Activated CD8-positive, alpha-beta memory T cell treated with anti-CD3 and anti-CD28 coated beads, Interleukin-2, amount 10 ng/mL, durations not matched to agents 7 days and 5 days (primary cell): ENCODE results near the gene IFNG. TPM values are rescaled to one million over a fixed set of nuclear protein-coding genes. Genes with fewer than 3 reads are reported as not detected.

ENCODE experiments used
- ATAC-seq: fragments of 150-1000 bp; cut with Tn5 transposase; one replicate; pipeline ENCODE4 v1.10.0; 2021; ENCODE audit warnings: moderate library complexity
- CTCF ChIA-PET: fragments of 350-600 bp; sonication (Branson Sonifier 250); formaldehyde crosslinking; loops from one replicate; lab custom pipeline; 2021; ENCODE audit warnings: antibody characterized with exemption; lab: Charles Lee
- DNase-seq: peaks from one replicate; pipeline ENCODE4 v3.0.0-alpha.2; 2020
- H3K27ac Mint-ChIP-seq: one replicate; pipeline ENCODE4 v1.8.0; 2021; ENCODE audit warnings: mild to moderate bottlenecking, mixed read lengths
- H3K27me3 Mint-ChIP-seq: one replicate; pipeline ENCODE4 v1.8.0; 2021; ENCODE audit warnings: mixed read lengths
- H3K36me3 Mint-ChIP-seq: one replicate; pipeline ENCODE4 v1.8.0; 2021; ENCODE audit warnings: mild to moderate bottlenecking, mixed read lengths
- H3K4me1 Mint-ChIP-seq: one replicate; pipeline ENCODE4 v1.8.0; 2021; ENCODE audit warnings: mixed read lengths
- H3K4me3 Mint-ChIP-seq: one replicate; pipeline ENCODE4 v1.8.0; 2021; ENCODE audit warnings: mild to moderate bottlenecking, moderate library complexity, mixed read lengths
- H3K9me3 Mint-ChIP-seq: one replicate; pipeline ENCODE4 v1.8.0; 2022; ENCODE audit warnings: low read depth, mixed read lengths
- total RNA-seq, 2 experiments: library from RNA; stranded (reverse); gene quantifications; one replicate each; pipeline ENCODE4 v1.2.3, GENCODE V29; 2021

The IFNG gene
- total RNA-seq, 2 experiments from 2014 or later: 25.7 to 117 TPM

DNA sequence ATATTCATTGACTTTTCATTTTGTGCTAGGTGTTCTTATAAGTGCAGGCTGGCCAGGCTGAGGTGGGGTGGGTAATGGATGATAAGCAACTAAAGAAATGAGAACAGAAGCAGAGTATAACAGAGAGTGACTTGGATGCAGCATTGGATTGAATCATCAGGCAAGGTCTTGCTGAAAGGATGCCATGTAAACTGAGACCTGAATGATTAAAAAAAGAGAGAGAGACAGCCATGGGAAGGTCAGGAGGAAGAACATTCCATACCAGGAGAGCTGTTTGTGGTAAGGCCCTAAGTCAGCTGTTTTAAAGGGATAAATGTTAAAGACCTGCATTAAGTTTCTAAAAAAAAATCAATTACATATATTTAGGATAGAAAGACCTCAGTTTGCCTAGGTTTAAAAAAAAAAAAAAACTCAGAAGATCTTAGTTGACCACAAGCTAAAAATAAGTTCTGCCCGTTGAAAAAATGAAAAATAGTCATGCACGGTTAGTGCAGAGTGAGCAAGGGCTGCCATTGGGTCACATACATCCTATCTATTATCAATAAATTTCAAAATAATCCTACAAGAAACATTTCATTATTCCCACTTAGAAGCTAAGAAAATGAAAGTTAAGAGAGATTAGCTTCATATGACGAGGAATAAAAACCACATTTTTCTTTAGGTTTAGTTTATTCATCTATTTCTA, 37.2 kb downstream of the IFNG start:
- Mint-ChIP-seq H3K27me3 (no peaks in the 10 kb centered on the region), H3K9me3 (peaks cover 5% of the 10 kb centered on the region), H3K4me3 (no peak overlapping the region), H3K4me1 (peaks cover 20% of the 10 kb centered on the region), H3K36me3 (peaks cover 25% of the 10 kb centered on the region), H3K27ac (no peak overlapping the region)
- ATAC-seq (no peak), DNase-seq (no peak)
- CTCF ChIA-PET: interaction anchor here (0.6 to 12.2 kb wide), 7 partner anchors 14 to 110 kb away, joined by 3 to 207 read pairs (median 3); partner anchors contain the start of gene IFNG

DNA sequence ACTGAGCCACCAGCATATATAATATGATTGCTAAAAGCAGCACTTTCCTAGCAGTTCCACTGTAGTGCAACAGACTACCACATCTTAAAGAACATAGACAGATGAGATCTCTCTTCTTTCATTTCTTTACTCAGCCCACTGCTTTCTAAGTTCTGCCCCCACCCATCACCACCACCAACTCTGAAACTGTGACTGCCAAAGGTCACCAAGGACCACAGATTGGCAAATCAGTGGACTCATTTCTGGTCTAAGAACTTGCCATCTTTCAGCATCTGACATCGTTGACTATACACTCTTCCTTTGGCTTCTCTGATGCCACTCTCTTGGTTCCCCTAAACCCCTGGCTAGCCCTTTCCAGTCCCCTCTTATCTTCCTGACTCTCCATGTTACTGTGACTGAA, 38.4 kb downstream of the IFNG start:
- Mint-ChIP-seq H3K4me1 (peaks cover 31% of the 10 kb centered on the region), H3K9me3 (peaks cover 6% of the 10 kb centered on the region), H3K4me3 (no peak overlapping the region), H3K27ac (no peak overlapping the region), H3K27me3 (no peaks in the 10 kb centered on the region), H3K36me3 (peaks cover 26% of the 10 kb centered on the region)
- CTCF ChIA-PET: interaction anchor here (0.9 to 12.2 kb wide), 10 partner anchors 11 to 84 kb away, joined by 3 to 207 read pairs (median 7); partner anchors contain the start of gene IFNG
- ATAC-seq: no peak
- DNase-seq: peak; percentile 60

DNA sequence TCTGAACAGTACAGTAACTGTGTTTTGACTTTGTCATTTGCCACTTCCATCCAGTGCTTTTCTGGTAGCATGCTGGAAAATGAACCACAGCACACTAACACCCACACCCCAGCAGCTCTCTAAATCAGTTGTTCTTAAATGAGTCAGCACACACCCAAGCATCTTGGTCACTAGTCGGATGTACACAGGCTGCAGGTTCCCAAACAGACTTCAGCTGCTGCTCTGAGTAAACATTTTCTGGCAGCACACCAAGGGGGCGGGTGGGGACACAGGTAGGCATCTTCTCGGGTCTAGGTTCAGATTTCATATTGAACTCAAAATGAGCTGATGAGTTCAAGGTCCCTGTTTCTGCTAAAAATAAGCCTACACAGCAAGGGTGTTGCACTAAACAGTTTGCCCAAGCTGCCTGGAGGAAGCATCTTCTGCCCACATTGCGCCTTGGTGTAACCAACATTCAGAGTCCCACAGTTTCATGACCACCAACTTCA, 39.8 kb downstream of the IFNG start:
- Mint-ChIP-seq H3K27ac (no peak overlapping the region), H3K36me3 (peaks cover 20% of the 10 kb centered on the region), H3K27me3 (no peaks in the 10 kb centered on the region), H3K4me1 (peaks cover 35% of the 10 kb centered on the region), H3K9me3 (peaks cover 2% of the 10 kb centered on the region), H3K4me3 (peak overlapping the region; percentile 54)
- peak; percentile 86 for ATAC-seq
- CTCF ChIA-PET: interaction anchor here (0.7 to 12.2 kb wide), 20 partner anchors 10 to 851 kb away, joined by 3 to 207 read pairs (median 4); partner anchors contain the start of gene IFNG
- DNase-seq: peak; percentile 92

DNA sequence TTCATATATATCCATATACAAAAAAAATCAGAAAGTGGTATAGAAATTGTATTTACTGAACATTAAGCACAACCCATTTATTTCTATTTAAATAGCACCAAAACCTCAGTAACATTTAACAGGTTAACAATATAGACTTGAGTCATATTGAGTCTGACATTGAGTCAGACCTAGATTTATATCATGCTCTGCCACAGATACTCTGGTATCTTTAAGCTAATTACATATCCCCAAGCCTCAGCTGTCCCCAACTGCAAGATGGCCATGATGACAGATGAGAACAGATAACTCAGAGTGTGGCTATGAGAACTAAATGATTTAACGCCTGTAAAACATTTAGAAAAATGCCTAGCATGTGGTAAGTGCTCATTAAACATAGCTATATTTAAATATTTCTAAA, 40.3 kb downstream of the IFNG start:
- ATAC-seq (peak; percentile 77), DNase-seq (peak; percentile 72)
- H3K27me3 Mint-ChIP-seq: no peaks in the 10 kb centered on the region
- no peak overlapping the region for H3K27ac Mint-ChIP-seq
- CTCF ChIA-PET: interaction anchor here (0.7 to 12.2 kb wide), 17 partner anchors 9 to 851 kb away, joined by 3 to 207 read pairs (median 4); partner anchors contain the start of gene IFNG
- no peak overlapping the region for H3K4me3 Mint-ChIP-seq
- peaks cover 2% of the 10 kb centered on the region for H3K9me3 Mint-ChIP-seq
- peaks cover 18% of the 10 kb centered on the region for H3K36me3 Mint-ChIP-seq
- peaks cover 38% of the 10 kb centered on the region for H3K4me1 Mint-ChIP-seq

DNA sequence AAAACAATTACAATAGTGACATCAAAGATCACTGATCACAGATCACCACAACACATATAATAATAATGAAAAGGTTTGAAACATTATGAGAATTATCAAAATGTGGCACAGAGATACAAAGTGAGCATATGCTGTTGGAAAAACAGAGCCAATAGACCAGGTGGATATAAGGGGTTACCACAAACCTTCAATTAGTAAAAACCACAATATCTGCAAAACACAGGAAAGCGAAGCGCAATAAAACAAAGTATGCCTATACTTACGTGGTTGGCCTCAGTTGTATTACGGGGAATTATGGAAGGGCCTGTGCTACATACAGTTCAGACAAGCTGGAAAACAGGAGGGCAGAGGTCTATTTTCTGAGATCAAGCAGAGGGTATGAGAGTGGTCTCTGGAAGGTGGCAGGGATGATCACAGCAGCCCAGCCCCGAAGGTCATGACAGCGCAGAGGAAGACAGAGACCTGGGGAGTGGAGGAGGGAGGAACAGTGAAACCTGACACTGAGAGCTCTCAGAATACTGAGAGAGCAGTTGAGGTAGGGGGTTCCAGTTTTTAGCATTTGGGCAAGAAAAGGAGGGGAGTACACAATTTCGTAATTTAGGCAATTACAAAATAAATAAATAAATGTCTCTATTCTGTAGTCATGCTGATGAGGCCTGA, 41.3 kb downstream of the IFNG start:
- H3K27me3 Mint-ChIP-seq: no peaks in the 10 kb centered on the region
- peak overlapping the region; percentile 68 for H3K4me3 Mint-ChIP-seq
- peaks cover 48% of the 10 kb centered on the region for H3K4me1 Mint-ChIP-seq
- DNase-seq (peak; percentile 49), ATAC-seq (no peak)
- no peak overlapping the region for H3K27ac Mint-ChIP-seq
- CTCF ChIA-PET: interaction anchor here (1.0 to 12.2 kb wide), 9 partner anchors 8 to 78 kb away, joined by 3 to 207 read pairs (median 4); partner anchors contain the start of gene IFNG
- H3K36me3 Mint-ChIP-seq: peaks cover 18% of the 10 kb centered on the region
- H3K9me3 Mint-ChIP-seq: peaks cover 2% of the 10 kb centered on the region

DNA sequence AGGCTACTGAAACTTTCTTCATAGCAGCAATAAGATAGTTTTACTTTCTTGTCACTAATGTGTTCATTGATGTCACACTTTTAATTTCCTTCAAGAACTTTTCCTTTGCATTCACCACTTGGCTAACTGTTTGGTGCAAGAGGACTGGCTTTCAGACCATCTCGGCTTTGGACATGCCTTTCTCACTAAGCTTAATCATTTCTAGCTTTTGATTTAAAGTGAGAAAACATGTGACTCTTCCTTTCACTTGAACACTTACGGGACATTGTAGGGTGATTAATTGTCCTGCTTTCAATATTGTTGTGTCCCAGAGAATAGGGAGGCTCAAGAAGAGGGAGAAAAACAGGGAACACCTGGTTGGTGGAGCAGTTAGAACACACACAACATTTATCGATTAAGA, 41.9 kb downstream of the IFNG start:
- no peak overlapping the region for H3K27ac Mint-ChIP-seq
- H3K4me3 Mint-ChIP-seq: peak overlapping the region; percentile 68
- CTCF ChIA-PET: interaction anchor here (0.7 to 12.2 kb wide), 12 partner anchors 8 to 77 kb away, joined by 3 to 207 read pairs (median 4); partner anchors contain the start of gene IFNG
- ATAC-seq (no peak), DNase-seq (no peak)
- peaks cover 19% of the 10 kb centered on the region for H3K36me3 Mint-ChIP-seq
- no peaks in the 10 kb centered on the region for H3K27me3 Mint-ChIP-seq
- H3K4me1 Mint-ChIP-seq: peaks cover 50% of the 10 kb centered on the region
- peaks cover 2% of the 10 kb centered on the region for H3K9me3 Mint-ChIP-seq

DNA sequence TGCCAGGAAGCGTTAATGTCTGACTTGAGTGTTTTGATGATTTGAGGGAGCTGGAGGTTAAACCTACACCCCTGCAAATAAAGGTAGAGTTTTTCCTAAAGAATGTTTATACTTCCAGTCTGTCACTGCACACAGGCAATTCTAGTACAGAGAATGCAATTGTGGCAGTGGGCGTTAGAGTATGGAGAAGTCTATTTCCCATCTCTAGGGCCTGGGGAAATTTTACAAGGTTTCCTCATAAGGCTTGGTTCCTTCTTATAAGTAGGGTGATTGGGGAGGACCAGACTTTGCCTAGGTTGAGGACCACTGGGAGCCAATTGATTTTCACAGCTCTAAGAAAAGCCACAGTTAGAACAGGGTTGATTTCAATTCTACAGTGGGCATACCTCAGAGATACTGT, 44.3 kb downstream of the IFNG start:
- no peak for DNase-seq
- peaks cover 54% of the 10 kb centered on the region for H3K4me1 Mint-ChIP-seq
- no peaks in the 10 kb centered on the region for H3K27me3 Mint-ChIP-seq
- peaks cover 2% of the 10 kb centered on the region for H3K9me3 Mint-ChIP-seq
- no peak for ATAC-seq
- no peak overlapping the region for H3K4me3 Mint-ChIP-seq
- H3K27ac Mint-ChIP-seq: no peak overlapping the region
- peaks cover 22% of the 10 kb centered on the region for H3K36me3 Mint-ChIP-seq
- CTCF ChIA-PET: interaction anchor here (1.2 to 12.2 kb wide), 8 partner anchors 11 to 74 kb away, joined by 3 to 207 read pairs (median 6); partner anchors contain the start of gene IFNG

DNA sequence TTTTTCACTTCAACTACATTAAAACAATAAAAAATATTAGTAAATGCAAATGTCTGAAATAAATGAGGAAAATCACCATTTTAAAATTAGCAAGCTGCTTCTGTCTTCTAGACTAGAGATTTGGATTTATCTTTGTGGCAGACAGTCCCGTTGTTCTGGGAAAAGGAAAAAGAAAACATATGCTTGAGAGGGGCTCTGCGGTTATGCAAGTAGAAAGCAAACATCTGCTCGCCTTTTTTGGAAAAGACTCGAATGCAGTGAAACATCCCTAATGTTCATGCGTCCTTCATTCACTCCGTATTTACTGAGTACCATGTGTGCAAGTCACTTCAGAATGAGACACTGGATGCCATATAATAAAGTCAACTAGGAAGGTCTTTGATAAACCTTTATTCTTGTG, 44.9 kb downstream of the IFNG start:
- no peak overlapping the region for H3K27ac Mint-ChIP-seq
- H3K27me3 Mint-ChIP-seq: no peaks in the 10 kb centered on the region

DNA sequence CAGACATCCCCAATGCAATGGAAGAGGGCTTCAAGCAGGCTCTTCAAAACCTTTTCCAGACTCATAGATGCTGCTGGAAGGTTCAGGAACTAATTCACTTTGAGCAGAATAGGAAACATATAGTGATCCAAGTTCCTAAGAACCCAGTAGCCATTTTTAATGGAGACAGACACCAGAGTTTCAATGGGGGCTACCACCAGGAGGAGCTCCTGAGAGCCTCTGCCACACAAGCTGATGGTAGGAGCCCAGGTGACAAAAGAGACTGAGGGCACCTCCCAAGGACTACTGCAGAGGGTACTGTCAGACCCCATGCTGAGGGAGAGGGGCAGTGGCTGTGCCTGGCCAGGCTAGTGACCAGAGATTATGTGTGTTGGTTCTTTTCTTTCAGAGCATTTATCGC, 45.9 kb downstream of the IFNG start:
- H3K4me1 Mint-ChIP-seq: peaks cover 49% of the 10 kb centered on the region
- no peaks in the 10 kb centered on the region for H3K27me3 Mint-ChIP-seq

More for the DNA sequence above, 44.9 kb downstream of the IFNG start:
- Mint-ChIP-seq H3K4me1 (peaks cover 54% of the 10 kb centered on the region), H3K9me3 (peaks cover 2% of the 10 kb centered on the region), H3K36me3 (peaks cover 22% of the 10 kb centered on the region), H3K4me3 (no peak overlapping the region)
- CTCF ChIA-PET: interaction anchor here (0.9 to 12.2 kb wide), 12 partner anchors 10 to 79 kb away, joined by 3 to 207 read pairs (median 4); partner anchors contain the start of gene IFNG
- ATAC-seq (no peak), DNase-seq (no peak)

DNA sequence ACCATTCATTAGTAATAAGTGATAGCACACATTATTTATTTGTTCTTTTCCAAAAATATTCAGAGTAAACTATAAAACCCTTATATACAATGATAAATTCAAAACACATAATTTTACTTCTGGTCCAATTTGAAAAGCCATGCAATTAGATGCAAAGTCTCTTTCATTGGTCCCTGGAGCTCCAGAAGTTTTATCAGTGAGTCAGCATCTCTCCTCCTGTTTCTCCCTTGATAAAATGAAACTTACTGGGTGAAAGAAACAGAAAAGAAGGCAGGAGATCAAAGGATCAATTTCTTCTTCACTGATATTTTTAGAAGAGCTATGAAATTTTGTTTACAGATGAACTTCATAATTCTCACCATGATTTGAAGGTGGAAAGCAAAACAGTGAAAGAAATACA, 47.5 kb downstream of the IFNG start:
- DNase-seq: no peak
- CTCF ChIA-PET: interaction anchor here (1.4 to 12.2 kb wide), 5 partner anchors 34 to 71 kb away, joined by 3 to 207 read pairs (median 12); partner anchors contain the start of gene IFNG
- Mint-ChIP-seq H3K27me3 (no peaks in the 10 kb centered on the region), H3K36me3 (peaks cover 15% of the 10 kb centered on the region), H3K4me3 (no peak overlapping the region), H3K4me1 (peaks cover 33% of the 10 kb centered on the region), H3K27ac (no peak overlapping the region), H3K9me3 (peaks cover 2% of the 10 kb centered on the region)
- no peak for ATAC-seq

More for the DNA sequence above, 45.9 kb downstream of the IFNG start:
- peaks cover 22% of the 10 kb centered on the region for H3K36me3 Mint-ChIP-seq
- CTCF ChIA-PET: interaction anchor here (0.6 to 12.2 kb wide), 15 partner anchors 10 to 102 kb away, joined by 3 to 207 read pairs (median 4); partner anchors contain the start of gene IFNG
- peaks cover 2% of the 10 kb centered on the region for H3K9me3 Mint-ChIP-seq
- H3K27ac Mint-ChIP-seq: no peak overlapping the region
- H3K4me3 Mint-ChIP-seq: no peak overlapping the region
- DNase-seq (peak; percentile 72), ATAC-seq (peak; percentile 54)

DNA sequence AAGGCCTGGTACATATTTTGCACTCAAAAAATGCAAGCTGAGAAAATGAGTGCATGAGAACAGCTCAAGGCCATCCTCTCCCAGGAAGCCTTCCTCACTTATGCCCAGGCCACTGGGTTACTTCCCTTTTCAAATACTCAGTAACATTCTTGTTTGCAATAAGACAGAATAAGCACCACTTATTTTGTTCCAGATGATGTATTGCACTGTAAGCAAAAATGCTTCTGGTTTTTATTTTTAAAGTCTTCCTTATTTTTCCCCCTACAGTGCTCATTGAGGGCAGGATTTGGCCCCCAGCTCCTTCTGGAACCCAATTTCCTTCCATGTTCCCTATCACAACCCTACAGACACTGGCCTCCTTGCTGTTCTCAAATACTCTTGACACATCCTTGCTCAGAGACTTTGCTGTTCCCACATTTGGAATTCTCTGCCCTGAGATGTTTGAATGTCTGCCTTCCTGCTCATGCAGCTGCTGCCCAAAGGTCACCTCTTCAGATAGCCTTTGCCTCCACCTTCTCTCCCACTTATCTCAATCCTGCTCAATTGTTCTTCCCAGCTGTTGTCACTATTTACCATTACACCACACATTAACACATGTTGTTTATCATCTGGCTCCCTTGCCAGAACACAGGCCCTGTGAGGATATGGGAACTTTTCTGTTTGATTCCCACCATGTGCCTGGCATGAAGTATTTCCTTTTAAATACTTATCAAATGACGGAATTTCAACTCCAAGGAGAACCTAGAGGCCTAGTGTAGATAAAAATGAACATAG, 49.9 kb downstream of the IFNG start:
- Mint-ChIP-seq H3K4me3 (no peak overlapping the region), H3K27me3 (no peaks in the 10 kb centered on the region), H3K36me3 (peaks cover 4% of the 10 kb centered on the region), H3K9me3 (no peaks in the 10 kb centered on the region), H3K27ac (no peak overlapping the region), H3K4me1 (peaks cover 18% of the 10 kb centered on the region)
- DNase-seq: no peak
- no peak for ATAC-seq
- CTCF ChIA-PET: interaction anchor here (1.2 to 4.2 kb wide), 4 partner anchors 9 to 48 kb away, joined by 3 to 21 read pairs (median 14); no protein-coding TSS in a partner anchor

DNA sequence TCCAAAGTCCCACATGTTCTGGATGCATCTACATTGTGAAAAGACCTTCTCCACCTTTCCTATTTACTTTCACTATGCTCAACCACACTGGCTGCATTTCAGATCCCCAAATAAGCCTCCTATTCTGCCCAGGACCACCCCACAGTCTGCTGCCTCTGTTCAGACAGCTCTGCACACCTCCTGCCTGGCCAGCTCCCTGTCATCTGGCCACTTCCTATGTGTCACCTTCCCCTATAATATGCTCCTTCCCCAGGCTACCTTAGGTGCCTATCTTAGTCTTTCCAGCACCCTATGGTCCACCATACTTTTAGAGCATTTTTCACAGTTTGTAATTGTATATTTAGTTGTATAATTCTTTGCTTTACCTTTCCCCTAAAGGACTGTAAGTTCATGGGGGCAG, 50.5 kb downstream of the IFNG start:
- Mint-ChIP-seq H3K4me3 (no peak overlapping the region), H3K4me1 (peaks cover 13% of the 10 kb centered on the region), H3K36me3 (peaks cover 4% of the 10 kb centered on the region), H3K9me3 (no peaks in the 10 kb centered on the region), H3K27ac (no peak overlapping the region), H3K27me3 (no peaks in the 10 kb centered on the region)
- peak; percentile 63 for ATAC-seq
- CTCF ChIA-PET: interaction anchor here (1.0 to 4.2 kb wide), 5 partner anchors 10 to 48 kb away, joined by 3 to 21 read pairs (median 10); no protein-coding TSS in a partner anchor
- no peak for DNase-seq
